Stimulated activated CD4-positive, alpha-beta T cell treated with anti-CD3 and anti-CD28 coated beads, TNF-alpha, amount 100 ng/mL, for 1 hour (primary cell): ENCODE results near the gene TRPM1.

ENCODE experiments used
- DNase-seq, 3 donors: peaks; one replicate each; pipeline ENCODE4 v3.0.0-alpha.2; 2020; ENCODE audit warnings: low read depth in 3 of 3, low spot score in 1 of 3

TRPM1 gene

GRCh38 chr15:31083370-31083780 lies 18.1 kb downstream of the TRPM1 start:
- no peak for DNase-seq

GRCh38 chr15:31082771-31083369 lies 18.7 kb downstream of the TRPM1 start:
- no peak for DNase-seq

- no peak for DNase-seq
Observed at GRCh38 chr15:31081588-31082250, 19.8 kb downstream of the TRPM1 start.

DNA sequence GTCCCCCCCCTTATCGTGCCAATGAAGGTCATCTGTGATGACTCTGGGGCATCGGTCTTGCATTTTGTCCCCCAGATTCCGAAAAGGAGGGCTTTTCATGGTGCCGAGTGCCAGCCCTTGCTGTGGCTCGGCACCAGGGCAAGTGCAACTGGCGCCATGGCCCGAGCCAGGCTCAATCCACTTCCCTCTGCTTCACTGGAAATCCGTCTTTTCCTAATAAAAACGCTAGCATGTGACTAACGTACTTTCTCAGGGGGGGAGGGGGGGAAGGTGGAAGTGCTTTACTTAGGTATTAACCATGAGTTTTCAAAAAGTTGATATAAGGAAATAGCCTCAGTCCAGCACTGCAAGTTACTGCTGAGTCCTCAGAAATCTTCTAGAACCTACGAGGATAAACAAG lies 20.5 kb downstream of the TRPM1 start:
- DNase-seq: no peak

DNA sequence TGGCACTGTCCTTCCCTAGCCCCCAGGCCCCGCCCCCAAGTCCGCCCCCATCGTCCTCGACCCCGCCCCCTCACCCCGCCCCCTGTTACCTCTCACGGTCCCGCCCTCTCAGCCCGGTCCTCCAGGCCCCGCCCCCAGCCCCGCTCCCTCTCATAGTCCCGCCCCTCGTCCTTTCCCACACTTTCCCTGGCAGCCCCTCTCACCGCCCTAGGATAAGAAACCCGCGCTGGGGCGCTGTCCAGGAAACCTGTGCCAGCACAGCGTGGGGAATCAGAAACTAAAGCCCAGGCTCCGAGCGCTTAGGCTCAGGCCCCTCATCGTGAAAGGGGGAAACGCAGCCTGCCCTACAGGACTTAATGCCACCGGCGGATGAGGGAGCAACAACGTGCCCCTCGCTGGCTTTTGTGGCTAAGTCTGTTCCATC lies 20.9 kb downstream of the TRPM1 start:
- DNase-seq: peak in 1 of 3 donors; percentile 14

DNA sequence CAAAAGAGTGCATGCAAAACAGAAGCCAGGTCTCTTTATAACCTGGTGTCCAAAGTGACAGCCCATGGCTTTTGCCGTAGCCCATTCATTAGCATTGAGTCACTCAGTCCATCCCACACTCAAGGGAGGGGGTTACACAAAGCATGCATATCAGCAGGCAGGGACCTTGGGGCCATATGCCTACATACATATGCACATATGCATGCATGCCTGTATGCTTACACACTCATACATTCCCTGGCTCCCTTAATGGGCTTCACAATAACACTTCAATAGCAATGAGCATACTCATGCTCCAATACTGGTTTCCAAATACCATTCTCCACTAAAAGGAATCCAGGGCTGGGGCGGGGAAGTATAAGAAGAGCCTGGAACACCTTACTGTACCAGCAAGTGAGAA lies 22.0 kb downstream of the TRPM1 start:
- DNase-seq: no peak

GRCh38 chr15:31078471-31078870 lies 23.1 kb downstream of the TRPM1 start:
- no peak for DNase-seq

DNA sequence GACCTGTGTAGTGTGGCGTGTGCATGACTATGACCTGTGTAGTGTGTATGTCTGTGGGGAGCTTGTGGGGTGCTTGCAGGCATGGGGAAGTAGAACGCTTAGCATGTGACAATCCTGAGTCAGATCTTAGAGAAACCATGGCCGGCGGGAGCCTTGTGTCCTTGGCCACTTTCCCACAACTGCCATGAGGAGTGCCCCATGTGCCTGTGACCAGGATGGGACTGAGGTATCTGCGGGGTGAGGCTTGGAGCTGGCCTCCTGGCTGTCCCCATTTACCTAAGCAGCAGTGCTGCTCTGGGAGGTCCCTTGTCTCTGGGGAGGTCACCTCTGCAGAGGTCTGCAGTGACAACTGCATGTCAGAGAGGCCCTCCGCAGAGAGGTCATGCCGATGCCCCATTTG lies 23.6 kb downstream of the TRPM1 start:
- no peak for DNase-seq

- DNase-seq: no peak
Observed at GRCh38 chr15:31077181-31077580, 24.3 kb downstream of the TRPM1 start.

DNA sequence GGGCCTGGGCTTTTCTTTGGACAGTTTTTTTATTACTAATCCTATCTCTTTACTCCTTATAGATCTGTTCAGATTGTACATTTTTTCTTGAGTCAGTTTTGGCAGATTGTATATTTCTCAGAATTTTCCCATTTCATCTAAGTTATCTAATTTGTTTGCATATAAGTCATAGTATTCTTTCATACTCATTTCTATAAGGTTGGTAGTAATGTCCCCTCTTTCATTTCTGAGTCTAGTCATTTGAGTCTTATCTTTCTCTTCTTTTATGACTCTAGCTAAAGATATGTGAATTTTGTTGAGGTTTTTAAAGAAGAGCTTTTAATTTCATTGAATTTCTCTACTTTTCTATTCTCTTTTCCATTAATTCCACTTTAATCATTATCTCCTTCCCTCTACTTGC lies 27.2 kb downstream of the TRPM1 start:
- DNase-seq: no peak

- no peak for DNase-seq
Observed at GRCh38 chr15:31070867-31071266, 30.7 kb downstream of the TRPM1 start.

- no peak for DNase-seq
Observed at GRCh38 chr15:31069360-31070000, 32.0 kb downstream of the TRPM1 start.

GRCh38 chr15:31067890-31068603 lies 33.5 kb downstream of the TRPM1 start:
- DNase-seq: no peak

GRCh38 chr15:31065824-31066223 lies 35.7 kb downstream of the TRPM1 start:
- DNase-seq: no peak

GRCh38 chr15:31062911-31063310 lies 38.6 kb downstream of the TRPM1 start:
- DNase-seq: no peak

GRCh38 chr15:31062310-31062847 lies 39.1 kb downstream of the TRPM1 start:
- no peak for DNase-seq

DNA sequence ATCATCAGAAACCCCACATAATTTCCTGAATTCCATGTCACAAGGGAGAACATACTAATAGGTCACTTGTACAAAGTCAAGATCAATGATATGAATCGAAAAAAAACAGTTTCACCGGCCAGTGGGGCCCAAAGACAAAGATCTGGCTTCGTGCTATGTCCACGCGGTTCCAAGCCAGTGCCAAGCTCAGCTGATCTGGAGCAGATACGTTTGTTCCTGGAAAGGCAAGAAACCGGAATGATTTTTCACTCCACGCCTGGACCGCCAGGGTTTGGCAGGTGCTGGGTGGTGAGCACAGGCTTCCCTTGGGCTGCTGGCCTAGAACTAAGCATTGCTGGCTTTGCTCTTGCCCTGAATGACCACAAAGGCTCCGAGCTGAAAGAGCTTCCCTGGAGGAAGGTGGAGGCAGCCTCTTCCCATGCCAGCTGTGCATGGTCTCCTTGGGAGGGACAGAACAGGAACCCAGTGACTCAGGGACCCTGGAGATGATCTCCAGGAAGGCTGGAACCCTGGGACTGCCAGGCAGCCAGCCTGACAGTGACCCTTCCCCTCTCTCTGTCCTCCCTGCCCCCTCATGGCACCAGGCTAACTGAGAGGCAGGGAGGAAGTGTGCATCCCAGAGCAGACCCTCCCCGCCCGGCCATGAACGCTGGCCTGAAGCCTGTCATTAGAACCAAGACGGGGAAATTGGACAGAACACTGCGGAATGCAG lies 40.9 kb downstream of the TRPM1 start:
- no peak for DNase-seq

DNA sequence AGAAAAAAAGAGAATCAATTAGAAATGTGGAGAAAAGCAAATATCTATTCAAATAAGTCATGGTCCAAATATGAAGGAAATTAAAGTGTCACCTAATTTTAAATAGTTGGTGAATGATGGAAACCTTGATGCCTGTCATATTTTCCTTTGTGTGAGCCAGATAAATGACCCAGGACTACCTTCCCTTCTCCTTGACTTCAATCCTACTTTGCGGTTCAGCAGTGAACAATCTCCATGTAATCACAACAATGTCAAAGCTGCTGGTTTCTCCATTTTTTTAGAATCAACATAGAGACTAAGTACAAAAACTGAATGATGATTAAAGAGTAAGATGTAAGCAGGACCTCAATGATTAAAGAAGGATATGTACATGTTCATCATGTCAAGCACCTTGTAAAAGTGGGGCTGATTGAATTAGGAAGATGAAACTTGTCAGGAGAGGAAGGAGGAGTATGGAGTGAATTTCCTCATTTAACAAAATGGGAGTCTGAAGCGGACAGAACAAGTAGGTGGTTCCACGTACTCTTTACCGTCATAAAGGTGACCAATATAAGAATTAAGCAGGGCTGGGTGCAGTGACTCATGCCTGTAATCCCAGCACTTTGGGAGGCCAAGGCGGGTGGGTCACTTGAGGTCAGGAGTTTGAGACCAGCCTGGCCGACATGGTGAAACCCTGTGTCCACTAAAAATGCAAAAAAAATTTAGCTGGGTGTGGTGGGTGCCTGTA lies 43.1 kb downstream of the TRPM1 start:
- DNase-seq: no peak

DNA sequence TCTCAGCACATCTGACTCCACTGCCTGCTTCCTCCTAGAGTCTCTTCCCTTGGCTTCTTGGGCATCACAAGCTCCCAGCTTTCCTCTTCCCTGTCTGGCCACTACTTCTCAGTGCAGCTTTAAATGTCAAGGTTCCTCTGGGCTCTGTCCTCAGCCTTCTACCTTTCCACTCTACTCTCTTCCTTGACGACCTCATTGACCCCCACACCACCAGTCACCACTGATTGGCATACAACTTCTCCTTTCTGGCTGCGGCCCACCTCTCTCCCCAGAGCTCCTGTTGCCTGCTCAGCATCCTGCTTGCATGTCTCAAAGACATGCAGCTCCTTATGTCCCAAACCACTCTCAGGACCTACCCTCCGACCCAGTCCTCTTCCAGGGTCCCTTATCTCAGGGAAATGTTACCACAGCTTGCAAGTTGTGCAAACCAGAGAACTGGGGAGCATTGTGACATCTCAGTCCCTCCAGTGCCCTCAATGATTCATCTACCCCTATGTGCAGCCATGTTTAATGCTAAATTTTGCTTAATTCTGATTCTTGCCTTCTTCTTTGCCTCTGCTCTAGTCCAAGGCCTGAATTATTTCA lies 49.9 kb downstream of the TRPM1 start:
- DNase-seq: no peak

- DNase-seq: no peak
Observed at GRCh38 chr15:31050953-31051352, 50.6 kb downstream of the TRPM1 start.
